ENCODE measurements around the gene ERBB3. TPM values are rescaled to one million over a fixed set of nuclear protein-coding genes. Genes with fewer than 3 reads are reported as not detected.
"Not testable (repeated sequence)": the region's sequence is repeated elsewhere in the genome, so short reads cannot be mapped to it uniquely, and the experiment has no call there.

Gene ERBB3
- total RNA-seq, 4 donors from 2014 or later: 13.9 to 25.0 (median 19.0) TPM

DNA sequence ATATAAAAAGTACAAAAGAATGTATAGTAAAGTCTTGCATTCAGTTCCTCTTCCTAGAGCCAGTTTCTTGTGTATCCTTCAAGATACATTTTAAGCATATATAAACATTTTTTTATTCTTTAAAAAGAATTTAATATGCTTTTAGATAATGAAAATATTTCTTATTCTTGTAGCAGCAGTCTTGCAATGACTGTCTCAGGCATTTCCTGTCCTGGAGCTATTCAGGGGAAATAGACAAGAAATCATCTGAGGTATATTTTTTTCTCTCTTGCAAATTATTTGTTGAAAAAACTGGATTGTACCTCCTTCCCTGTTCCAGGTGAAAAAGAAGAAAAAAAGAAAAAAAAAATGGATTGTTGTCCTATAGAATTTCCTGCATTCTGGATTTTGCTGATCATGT is 17.0 kb upstream of the ERBB3 start:
- DNase-seq (ENCODE audit: extremely low spot score): no peak
- Histone ChIP-seq H3K36me3 (no peaks in the 10 kb centered on the region), H3K27ac (replicated peaks in 1 of 4) (no peak overlapping the region), H3K4me1 (no peaks in the 10 kb centered on the region), H3K27me3 (peaks cover 0 to 11% (median 0%) of the 10 kb centered on the region in 4 donors), H3K9me3 (no peaks in the 10 kb centered on the region), H3K4me3 (no peak overlapping the region)
- TF ChIP-seq POLR2A (IDR thresholded peaks at IDR 0.05; ENCODE audit: low read depth): no peak
- no peak for TF ChIP-seq EP300 (IDR thresholded peaks at IDR 0.05)
- no peak for TF ChIP-seq POLR2AphosphoS5 (IDR thresholded peaks at IDR 0.05)
- TF ChIP-seq, protein P1, sequence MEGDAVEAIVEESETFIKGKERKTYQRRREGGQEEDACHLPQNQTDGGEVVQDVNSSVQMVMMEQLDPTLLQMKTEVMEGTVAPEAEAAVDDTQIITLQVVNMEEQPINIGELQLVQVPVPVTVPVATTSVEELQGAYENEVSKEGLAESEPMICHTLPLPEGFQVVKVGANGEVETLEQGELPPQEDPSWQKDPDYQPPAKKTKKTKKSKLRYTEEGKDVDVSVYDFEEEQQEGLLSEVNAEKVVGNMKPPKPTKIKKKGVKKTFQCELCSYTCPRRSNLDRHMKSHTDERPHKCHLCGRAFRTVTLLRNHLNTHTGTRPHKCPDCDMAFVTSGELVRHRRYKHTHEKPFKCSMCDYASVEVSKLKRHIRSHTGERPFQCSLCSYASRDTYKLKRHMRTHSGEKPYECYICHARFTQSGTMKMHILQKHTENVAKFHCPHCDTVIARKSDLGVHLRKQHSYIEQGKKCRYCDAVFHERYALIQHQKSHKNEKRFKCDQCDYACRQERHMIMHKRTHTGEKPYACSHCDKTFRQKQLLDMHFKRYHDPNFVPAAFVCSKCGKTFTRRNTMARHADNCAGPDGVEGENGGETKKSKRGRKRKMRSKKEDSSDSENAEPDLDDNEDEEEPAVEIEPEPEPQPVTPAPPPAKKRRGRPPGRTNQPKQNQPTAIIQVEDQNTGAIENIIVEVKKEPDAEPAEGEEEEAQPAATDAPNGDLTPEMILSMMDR (IDR thresholded peaks at IDR 0.05): no peak
- intact Hi-C loops (cut with DNase I): no loop called here

DNA sequence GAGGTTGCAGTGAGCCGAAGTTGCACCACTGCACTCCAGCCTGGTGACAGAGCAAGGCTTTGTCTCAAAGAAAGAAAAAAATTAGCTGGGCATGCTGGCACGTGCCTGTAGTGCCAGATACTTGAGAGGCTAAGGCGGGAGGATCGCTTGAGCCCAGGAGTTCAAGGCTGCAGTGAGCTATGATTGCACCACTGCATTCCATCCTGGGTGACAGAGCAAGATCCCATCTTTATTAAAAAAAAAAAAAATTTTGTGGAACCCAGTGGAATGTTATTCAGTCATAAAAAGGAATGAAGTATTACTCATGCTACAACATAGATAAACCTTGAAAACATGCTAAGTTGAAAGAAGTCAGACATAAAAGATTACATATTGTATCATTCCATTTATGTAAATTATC is 8.3 kb upstream of the ERBB3 start:
- Histone ChIP-seq H3K36me3 (no peaks in the 10 kb centered on the region), H3K27ac (replicated peaks in 1 of 4) (no peak overlapping the region), H3K4me3 (no peak overlapping the region), H3K27me3 (no peaks in the 10 kb centered on the region), H3K9me3 (no peaks in the 10 kb centered on the region), H3K4me1 (no peaks in the 10 kb centered on the region)
- intact Hi-C loops (cut with DNase I): no loop called here
- 77% methylated on average over 4 of the region's 4 CpGs for WGBS
- no peak for DNase-seq (ENCODE audit: extremely low spot score)
- no peak for TF ChIP-seq POLR2A (IDR thresholded peaks at IDR 0.05; ENCODE audit: low read depth)

DNA sequence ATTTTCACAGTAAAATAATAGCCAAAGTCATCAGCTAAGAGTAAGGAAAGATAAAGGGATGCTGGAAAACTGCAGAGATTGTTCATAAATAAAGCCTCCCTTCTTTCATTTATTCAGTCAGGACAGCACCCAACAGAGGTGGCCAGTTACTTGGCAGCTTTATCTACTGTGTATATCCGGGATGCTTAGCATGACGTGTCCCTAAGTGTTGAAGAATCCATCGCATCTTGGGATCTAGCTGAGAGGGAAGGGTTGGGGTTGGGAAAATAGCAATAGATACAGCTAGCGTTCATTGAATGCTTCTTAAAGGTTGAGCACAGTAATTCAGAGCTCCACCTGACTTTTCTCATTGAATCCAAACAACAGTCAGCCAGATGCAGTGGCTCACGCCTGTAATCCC is 5.6 kb upstream of the ERBB3 start:
- WGBS: 72% methylated on average over 5 of the region's 5 CpGs
- H3K36me3 ChIP-seq: no peaks in the 10 kb centered on the region
- DNase-seq (ENCODE audit: extremely low spot score): no peak
- H3K4me1 ChIP-seq: peaks cover 0 to 10% (median 6%) of the 10 kb centered on the region in 4 donors
- H3K4me3 ChIP-seq: no peak overlapping the region
- intact Hi-C loops (cut with DNase I): no loop called here
- TF ChIP-seq, protein P1 (IDR thresholded peaks at IDR 0.05): no peak
- TF ChIP-seq EP300 (IDR thresholded peaks at IDR 0.05): no peak
- no peak for TF ChIP-seq POLR2A (IDR thresholded peaks at IDR 0.05; ENCODE audit: low read depth)
- no peak for TF ChIP-seq POLR2AphosphoS5 (IDR thresholded peaks at IDR 0.05)
- no peaks in the 10 kb centered on the region for H3K27me3 ChIP-seq
- H3K27ac ChIP-seq (replicated peaks in 1 of 4): no peak overlapping the region
- no peaks in the 10 kb centered on the region for H3K9me3 ChIP-seq

DNA sequence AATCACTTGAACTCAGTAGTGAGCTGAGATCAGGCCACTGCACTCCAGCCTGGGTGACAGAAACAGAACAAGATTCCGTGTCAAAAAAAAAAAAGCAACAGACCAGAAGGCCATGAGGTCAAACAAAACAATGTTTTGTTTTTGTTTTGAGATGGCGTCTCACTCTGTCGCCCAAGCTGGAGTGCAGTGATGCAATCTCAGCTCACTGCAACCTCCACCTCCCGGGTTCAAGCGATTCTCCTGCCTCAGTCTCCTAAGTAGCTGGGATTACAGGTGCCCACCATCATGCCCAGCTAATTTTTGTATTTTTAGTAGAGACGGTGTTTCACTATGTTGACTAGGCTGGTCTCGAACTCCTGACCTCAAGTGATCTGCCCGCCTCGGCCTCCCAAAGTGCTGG is 2.0 kb upstream of the ERBB3 start:
- WGBS: 84% methylated on average over 9 of the region's 9 CpGs
- H3K4me1 ChIP-seq: peaks cover 7 to 23% (median 20%) of the 10 kb centered on the region in 4 donors
- H3K9me3 ChIP-seq; DNase-seq (ENCODE audit: extremely low spot score); intact Hi-C loops (cut with DNase I); H3K27ac ChIP-seq (replicated peaks in 1 of 4); H3K36me3 ChIP-seq; H3K4me3 ChIP-seq: not testable (repeated sequence)
- peaks cover 0 to 31% (median 12%) of the 10 kb centered on the region in 4 donors for H3K27me3 ChIP-seq

DNA sequence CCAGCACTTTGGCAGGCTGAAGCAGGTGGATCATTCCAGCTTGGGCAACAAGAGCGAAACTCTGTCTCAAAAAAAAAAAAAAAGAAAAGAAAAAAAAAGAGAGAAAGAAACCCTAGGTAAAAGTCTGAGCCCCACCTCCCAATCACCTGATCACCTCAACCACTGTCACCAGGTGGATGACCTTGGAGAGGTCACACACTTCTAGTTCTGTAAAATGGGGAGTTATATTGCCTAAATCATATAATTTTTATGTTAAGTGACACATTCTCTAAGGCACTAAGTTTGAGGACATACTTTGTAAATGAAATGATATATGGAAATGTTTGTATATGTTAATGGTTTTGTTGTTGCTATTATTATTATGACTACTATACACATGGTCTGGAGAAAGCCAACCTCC is 1.5 kb upstream of the ERBB3 start:
- 100% methylated on average over 1 of the region's 1 CpG for WGBS
- DNase-seq (ENCODE audit: extremely low spot score): no peak
- Histone ChIP-seq H3K4me3 (peak overlapping the region in 1 of 4 donors; percentile 66), H3K27ac (replicated peaks in 1 of 4) (peak overlapping the region in 2 of 4 donors; percentile 64 to 75), H3K36me3 (no peaks in the 10 kb centered on the region), H3K4me1 (peaks cover 7 to 23% (median 20%) of the 10 kb centered on the region in 4 donors), H3K27me3 (peaks cover 0 to 32% (median 12%) of the 10 kb centered on the region in 4 donors), H3K9me3 (no peaks in the 10 kb centered on the region)
- no peak for TF ChIP-seq POLR2AphosphoS5 (IDR thresholded peaks at IDR 0.05)
- TF ChIP-seq, protein P1 (IDR thresholded peaks at IDR 0.05): no peak
- no peak for TF ChIP-seq EP300 (IDR thresholded peaks at IDR 0.05)
- no peak for TF ChIP-seq POLR2A (IDR thresholded peaks at IDR 0.05; ENCODE audit: low read depth)
- intact Hi-C loops (cut with DNase I): no loop called here
